C4-2B (cell line): ENCODE measurements around the gene UGT1A10.

ENCODE experiments used
- H3K27ac ChIP-seq: fragments of 450-650 bp; 2 replicates; pipeline ENCODE4 v1.5.1; 2017
- ZFX ChIP-seq: fragments of 450-650 bp; IDR thresholded peaks from 2 replicates; pipeline ENCODE4 v1.6.1; 2017
- TF ChIP-seq, protein P1 (sequence below): fragments of 450-650 bp; conservative IDR thresholded peaks from 2 replicates; pipeline ENCODE4 v1.5.1; 2017; ENCODE audit warnings: mild to moderate bottlenecking

The UGT1A10 gene

DNA sequence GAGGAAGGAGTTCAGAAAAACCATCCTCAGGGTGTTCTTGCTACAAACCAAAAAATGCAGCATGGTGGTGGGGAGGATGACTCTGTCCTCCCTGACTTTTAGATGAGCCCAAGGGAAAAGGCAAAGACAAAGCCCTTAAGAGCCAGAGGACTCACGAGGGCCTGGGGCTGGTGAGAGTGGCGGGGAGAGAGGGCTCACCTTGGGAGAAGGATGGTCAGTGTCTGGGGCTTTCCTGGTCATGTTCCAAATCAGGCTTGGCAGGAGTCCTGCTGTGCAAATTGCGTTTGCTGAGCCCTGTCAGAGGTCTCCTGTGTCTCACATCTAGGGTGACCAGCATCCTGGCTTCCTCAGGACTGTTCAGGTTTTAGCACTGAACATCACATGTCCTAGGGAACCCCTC, 128.5 kb downstream of the UGT1A10 start:
- TF ChIP-seq, protein P1, sequence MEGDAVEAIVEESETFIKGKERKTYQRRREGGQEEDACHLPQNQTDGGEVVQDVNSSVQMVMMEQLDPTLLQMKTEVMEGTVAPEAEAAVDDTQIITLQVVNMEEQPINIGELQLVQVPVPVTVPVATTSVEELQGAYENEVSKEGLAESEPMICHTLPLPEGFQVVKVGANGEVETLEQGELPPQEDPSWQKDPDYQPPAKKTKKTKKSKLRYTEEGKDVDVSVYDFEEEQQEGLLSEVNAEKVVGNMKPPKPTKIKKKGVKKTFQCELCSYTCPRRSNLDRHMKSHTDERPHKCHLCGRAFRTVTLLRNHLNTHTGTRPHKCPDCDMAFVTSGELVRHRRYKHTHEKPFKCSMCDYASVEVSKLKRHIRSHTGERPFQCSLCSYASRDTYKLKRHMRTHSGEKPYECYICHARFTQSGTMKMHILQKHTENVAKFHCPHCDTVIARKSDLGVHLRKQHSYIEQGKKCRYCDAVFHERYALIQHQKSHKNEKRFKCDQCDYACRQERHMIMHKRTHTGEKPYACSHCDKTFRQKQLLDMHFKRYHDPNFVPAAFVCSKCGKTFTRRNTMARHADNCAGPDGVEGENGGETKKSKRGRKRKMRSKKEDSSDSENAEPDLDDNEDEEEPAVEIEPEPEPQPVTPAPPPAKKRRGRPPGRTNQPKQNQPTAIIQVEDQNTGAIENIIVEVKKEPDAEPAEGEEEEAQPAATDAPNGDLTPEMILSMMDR = no peak
- no peak for TF ChIP-seq ZFX
- no peak overlapping the region for H3K27ac ChIP-seq

DNA sequence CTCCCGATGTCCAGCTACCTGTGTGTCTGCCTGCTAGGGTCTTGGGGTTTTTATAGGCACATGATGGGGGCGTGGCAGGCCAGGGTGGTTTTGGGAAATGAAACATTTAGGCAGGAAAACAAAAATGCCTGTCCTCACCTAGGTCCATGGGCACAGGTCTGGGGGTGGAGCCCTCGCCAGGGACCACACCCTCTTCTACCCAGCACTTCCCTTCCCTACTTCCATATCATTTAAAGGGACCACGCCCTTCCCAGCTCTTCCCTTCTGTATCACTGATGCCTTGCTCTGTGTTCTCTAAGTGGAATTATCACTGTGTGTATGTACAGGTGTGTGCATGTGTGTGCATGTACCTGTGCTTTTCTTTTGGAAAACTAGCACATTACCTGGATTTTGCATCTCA, 130.2 kb downstream of the UGT1A10 start:
- H3K27ac ChIP-seq = no peak overlapping the region
- TF ChIP-seq, protein P1 = no peak

DNA sequence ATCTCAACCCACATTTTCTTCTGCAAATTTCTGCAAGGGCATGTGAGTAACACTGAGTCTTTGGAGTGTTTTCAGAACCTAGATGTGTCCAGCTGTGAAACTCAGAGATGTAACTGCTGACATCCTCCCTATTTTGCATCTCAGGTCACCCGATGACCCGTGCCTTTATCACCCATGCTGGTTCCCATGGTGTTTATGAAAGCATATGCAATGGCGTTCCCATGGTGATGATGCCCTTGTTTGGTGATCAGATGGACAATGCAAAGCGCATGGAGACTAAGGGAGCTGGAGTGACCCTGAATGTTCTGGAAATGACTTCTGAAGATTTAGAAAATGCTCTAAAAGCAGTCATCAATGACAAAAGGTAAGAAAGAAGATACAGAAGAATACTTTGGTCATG, 131.8 kb downstream of the UGT1A10 start:
- H3K27ac ChIP-seq = no peak overlapping the region
- TF ChIP-seq, protein P1 = no peak
- no peak for TF ChIP-seq ZFX

DNA sequence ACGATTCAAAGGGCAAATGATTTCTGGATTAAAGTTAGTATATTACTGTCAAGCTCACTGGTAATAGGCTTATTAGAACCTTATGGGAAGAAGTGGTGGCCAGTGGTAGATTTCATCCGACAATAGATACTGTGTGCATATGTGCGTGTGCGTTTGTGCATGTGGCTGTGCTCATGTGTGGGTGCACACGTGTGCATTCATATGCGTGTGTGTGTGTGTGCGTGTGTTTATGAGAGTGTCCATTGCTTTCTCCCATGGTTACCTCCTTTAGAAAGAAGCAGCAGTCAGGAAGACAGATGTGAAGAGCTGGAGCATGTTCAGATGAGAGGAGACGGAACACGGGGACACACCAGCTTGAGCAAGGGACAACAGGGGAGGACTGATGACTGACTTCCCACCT, 133.0 kb downstream of the UGT1A10 start:
- TF ChIP-seq, protein P1 = no peak
- no peak for TF ChIP-seq ZFX
- H3K27ac ChIP-seq = no peak overlapping the region

DNA sequence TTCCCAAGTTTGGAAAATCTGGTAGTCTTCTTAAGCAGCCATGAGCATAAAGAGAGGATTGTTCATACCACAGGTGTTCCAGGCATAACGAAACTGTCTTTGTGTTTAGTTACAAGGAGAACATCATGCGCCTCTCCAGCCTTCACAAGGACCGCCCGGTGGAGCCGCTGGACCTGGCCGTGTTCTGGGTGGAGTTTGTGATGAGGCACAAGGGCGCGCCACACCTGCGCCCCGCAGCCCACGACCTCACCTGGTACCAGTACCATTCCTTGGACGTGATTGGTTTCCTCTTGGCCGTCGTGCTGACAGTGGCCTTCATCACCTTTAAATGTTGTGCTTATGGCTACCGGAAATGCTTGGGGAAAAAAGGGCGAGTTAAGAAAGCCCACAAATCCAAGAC, 135.9 kb downstream of the UGT1A10 start:
- H3K27ac ChIP-seq = no peak overlapping the region
- TF ChIP-seq, protein P1 = no peak
- TF ChIP-seq ZFX = no peak

DNA sequence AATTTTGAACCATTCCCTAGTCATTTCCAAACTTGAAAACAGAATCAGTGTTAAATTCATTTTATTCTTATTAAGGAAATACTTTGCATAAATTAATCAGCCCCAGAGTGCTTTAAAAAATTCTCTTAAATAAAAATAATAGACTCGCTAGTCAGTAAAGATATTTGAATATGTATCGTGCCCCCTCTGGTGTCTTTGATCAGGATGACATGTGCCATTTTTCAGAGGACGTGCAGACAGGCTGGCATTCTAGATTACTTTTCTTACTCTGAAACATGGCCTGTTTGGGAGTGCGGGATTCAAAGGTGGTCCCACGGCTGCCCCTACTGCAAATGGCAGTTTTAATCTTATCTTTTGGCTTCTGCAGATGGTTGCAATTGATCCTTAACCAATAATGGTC, 136.3 kb downstream of the UGT1A10 start:
- no peak overlapping the region for H3K27ac ChIP-seq
- TF ChIP-seq, protein P1 = peak; percentile 49
- no peak for TF ChIP-seq ZFX

DNA sequence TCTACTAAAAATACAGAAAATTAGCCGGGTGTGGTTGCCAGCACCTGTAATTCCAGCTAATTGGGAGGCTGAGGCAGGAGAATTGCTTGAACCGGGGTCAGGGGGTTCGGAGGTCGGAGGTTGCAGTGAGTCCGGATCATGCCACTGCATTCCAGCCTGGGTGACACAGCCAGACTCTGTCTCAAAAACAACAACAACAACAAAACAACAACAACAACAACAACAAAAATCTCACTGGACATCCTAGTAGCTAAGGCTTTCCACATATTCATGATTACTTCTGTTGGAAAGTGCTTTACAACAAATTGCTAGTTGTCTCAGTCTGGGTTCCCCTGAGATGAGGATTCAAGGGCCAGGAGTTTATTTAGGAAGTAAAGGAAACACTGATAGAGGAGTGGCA, 137.6 kb downstream of the UGT1A10 start:
- H3K27ac ChIP-seq = no peak overlapping the region
- TF ChIP-seq, protein P1 = no peak
- TF ChIP-seq ZFX = no peak
